ENCODE measurements around the gene CD48.

CD48 gene

GRCh38 chr1:160711602-160712311 is at the start of gene CD48:
TSS of gene CD48 (minus strand) at chr1:160711822. CDS start at chr1:160711763, 59 bp downstream.
- DNase-seq (ENCODE audit: low read depth in 2 of 2): peak in 1 of 2 donors; percentile 36

- DNase-seq (ENCODE audit: low read depth in 2 of 2): no peak
Measured at GRCh38 chr1:160761046-160761445, 49.4 kb upstream of the CD48 start.

- no peak for DNase-seq (ENCODE audit: low read depth in 2 of 2)
Measured at GRCh38 chr1:160759740-160760139, 48.1 kb upstream of the CD48 start.

- no peak for DNase-seq (ENCODE audit: low read depth in 2 of 2)
Measured at GRCh38 chr1:160758521-160758920, 46.9 kb upstream of the CD48 start.

- DNase-seq (ENCODE audit: low read depth in 2 of 2): no peak
Measured at GRCh38 chr1:160756849-160757201, 45.2 kb upstream of the CD48 start.

- no peak for DNase-seq (ENCODE audit: low read depth in 2 of 2)
Measured at GRCh38 chr1:160755911-160756848, 44.6 kb upstream of the CD48 start.

GRCh38 chr1:160755461-160755860 is 43.8 kb upstream of the CD48 start:
- DNase-seq (ENCODE audit: low read depth in 2 of 2): no peak

GRCh38 chr1:160753594-160753993 is 42.0 kb upstream of the CD48 start:
- DNase-seq (ENCODE audit: low read depth in 2 of 2): no peak

- DNase-seq (ENCODE audit: low read depth in 2 of 2): no peak
Measured at GRCh38 chr1:160752924-160753323, 41.3 kb upstream of the CD48 start.

- DNase-seq (ENCODE audit: low read depth in 2 of 2): no peak
Measured at GRCh38 chr1:160752406-160752805, 40.8 kb upstream of the CD48 start.

GRCh38 chr1:160750608-160751007 is 39.0 kb upstream of the CD48 start:
- no peak for DNase-seq (ENCODE audit: low read depth in 2 of 2)

GRCh38 chr1:160748878-160749269 is 37.3 kb upstream of the CD48 start:
- DNase-seq (ENCODE audit: low read depth in 2 of 2): no peak

- DNase-seq (ENCODE audit: low read depth in 2 of 2): no peak
Measured at GRCh38 chr1:160748181-160748877, 36.7 kb upstream of the CD48 start.

GRCh38 chr1:160747717-160748116 is 36.1 kb upstream of the CD48 start:
- no peak for DNase-seq (ENCODE audit: low read depth in 2 of 2)

- no peak for DNase-seq (ENCODE audit: low read depth in 2 of 2)
Measured at GRCh38 chr1:160746836-160747500, 35.3 kb upstream of the CD48 start.

GRCh38 chr1:160745551-160745950 is 33.9 kb upstream of the CD48 start:
- no peak for DNase-seq (ENCODE audit: low read depth in 2 of 2)

- no peak for DNase-seq (ENCODE audit: low read depth in 2 of 2)
Measured at GRCh38 chr1:160744852-160745520, 33.4 kb upstream of the CD48 start.

- no peak for DNase-seq (ENCODE audit: low read depth in 2 of 2)
Measured at GRCh38 chr1:160744199-160744851, 32.7 kb upstream of the CD48 start.

- DNase-seq (ENCODE audit: low read depth in 2 of 2): no peak
Measured at GRCh38 chr1:160743266-160743665, 31.6 kb upstream of the CD48 start.

- no peak for DNase-seq (ENCODE audit: low read depth in 2 of 2)
Measured at GRCh38 chr1:160742428-160743127, 31.0 kb upstream of the CD48 start.
